HG02938 (cell line): ENCODE data around the gene CDC34.

Experiments
- ATAC-seq: cut with Tn5 transposase; IDR thresholded peaks from one replicate; pipeline ENCODE4 v1.9.1; 2021; ENCODE audit warnings: mild to moderate bottlenecking, moderate library complexity; ENCODE audit not compliant: unreplicated experiment

CDC34 gene

GRCh38 chr19:588093-588740, 56.7 kb downstream of the CDC34 start:
- ATAC-seq, result no peak

GRCh38 chr19:588741-589692, 57.5 kb downstream of the CDC34 start:
- ATAC-seq, result no peak

GRCh38 chr19:589693-590395, 58.3 kb downstream of the CDC34 start, which contains the start of gene HCN2:
Gene HCN2 (plus strand): TSS chr19:589881. CDS start chr19:589946, 65 bp downstream.
- ATAC-seq, result no peak

- ATAC-seq, result no peak
Measured at GRCh38 chr19:590396-590745, 58.8 kb downstream of the CDC34 start.

GRCh38 chr19:590750-591098, 59.2 kb downstream of the CDC34 start:
- no peak for ATAC-seq

- no peak for ATAC-seq
Measured at GRCh38 chr19:591099-591958, 59.8 kb downstream of the CDC34 start.
